Kidney capillary endothelial cell (primary cell): ENCODE measurements around the gene MYO5B.
"Not testable (repeated sequence)": the region's sequence is repeated elsewhere in the genome, so short reads cannot be mapped to it uniquely, and the experiment has no call there.

Source experiments
- DNase-seq: peaks from one replicate; pipeline ENCODE4 v3.0.0-alpha.2; 2018; ENCODE audit warnings: low spot score

Gene MYO5B

GRCh38 chr18:50099725-50100407 is 95.1 kb downstream of the MYO5B start:
- DNase-seq, result no peak

- DNase-seq, result no peak
Observed at GRCh38 chr18:50097702-50098101, 97.2 kb downstream of the MYO5B start.

GRCh38 chr18:50096766-50097435 is 98.0 kb downstream of the MYO5B start:
- no peak for DNase-seq

GRCh38 chr18:50094786-50095185 is 100.2 kb downstream of the MYO5B start:
- not testable (repeated sequence) for DNase-seq

GRCh38 chr18:50094221-50094773 is 100.7 kb downstream of the MYO5B start:
- no peak for DNase-seq

- DNase-seq, result no peak
Observed at GRCh38 chr18:50093366-50094064, 101.4 kb downstream of the MYO5B start.

- no peak for DNase-seq
Observed at GRCh38 chr18:50092245-50092805, 102.6 kb downstream of the MYO5B start.

- DNase-seq, result no peak
Observed at GRCh38 chr18:50091509-50092244, 103.3 kb downstream of the MYO5B start.

- DNase-seq, result no peak
Observed at GRCh38 chr18:50090370-50091312, 104.3 kb downstream of the MYO5B start.

- no peak for DNase-seq
Observed at GRCh38 chr18:50089702-50090101, 105.2 kb downstream of the MYO5B start.

GRCh38 chr18:50083708-50084107 is 111.2 kb downstream of the MYO5B start:
- no peak for DNase-seq

GRCh38 chr18:50080932-50081560 is 113.9 kb downstream of the MYO5B start:
- DNase-seq, result no peak

- DNase-seq, result no peak
Observed at GRCh38 chr18:50080316-50080715, 114.6 kb downstream of the MYO5B start.

GRCh38 chr18:50079571-50080295 is 115.2 kb downstream of the MYO5B start:
- no peak for DNase-seq

GRCh38 chr18:50076277-50076676 is 118.7 kb downstream of the MYO5B start:
- DNase-seq, result no peak

GRCh38 chr18:50075772-50076171 is 119.2 kb downstream of the MYO5B start:
- no peak for DNase-seq

GRCh38 chr18:50074404-50074803 is 120.5 kb downstream of the MYO5B start:
- no peak for DNase-seq

- DNase-seq, result no peak
Observed at GRCh38 chr18:50073319-50073718, 121.6 kb downstream of the MYO5B start.

GRCh38 chr18:50072146-50072545 is 122.8 kb downstream of the MYO5B start:
- no peak for DNase-seq

- DNase-seq, result no peak
Observed at GRCh38 chr18:50071397-50071796, 123.5 kb downstream of the MYO5B start.
